ENCODE data around the gene TCP11. TPM values are rescaled to one million over a fixed set of nuclear protein-coding genes. Genes with fewer than 3 reads are reported as not detected.

Gene TCP11
- total and polyA plus RNA-seq, 4 donors: 0.16 to 1.7 (median 0.56) TPM

GRCh38 chr6:35178932-35179832 is 38.0 kb upstream of the TCP11 start:
- H3K4me3 ChIP-seq: no peak overlapping the region
- H3K27me3 ChIP-seq (ENCODE audit: control insufficient read depth in 3 of 3, insufficient read depth in 3 of 3, low read length in 2 of 3): no peaks in the 10 kb centered on the region
- H3K9ac ChIP-seq (ENCODE audit: insufficient read depth in 1 of 2, low read length in 2 of 2): no peak overlapping the region
- DNase-seq: peak in 1 of 3 donors; percentile 45
- H3K36me3 ChIP-seq (ENCODE audit: control insufficient read depth in 4 of 4, insufficient read depth in 4 of 4, low read length in 4 of 4): no peaks in the 10 kb centered on the region
- no peak for ATAC-seq (ENCODE audit: insufficient read depth, low FRiP score)
- TF ChIP-seq, protein P1, sequence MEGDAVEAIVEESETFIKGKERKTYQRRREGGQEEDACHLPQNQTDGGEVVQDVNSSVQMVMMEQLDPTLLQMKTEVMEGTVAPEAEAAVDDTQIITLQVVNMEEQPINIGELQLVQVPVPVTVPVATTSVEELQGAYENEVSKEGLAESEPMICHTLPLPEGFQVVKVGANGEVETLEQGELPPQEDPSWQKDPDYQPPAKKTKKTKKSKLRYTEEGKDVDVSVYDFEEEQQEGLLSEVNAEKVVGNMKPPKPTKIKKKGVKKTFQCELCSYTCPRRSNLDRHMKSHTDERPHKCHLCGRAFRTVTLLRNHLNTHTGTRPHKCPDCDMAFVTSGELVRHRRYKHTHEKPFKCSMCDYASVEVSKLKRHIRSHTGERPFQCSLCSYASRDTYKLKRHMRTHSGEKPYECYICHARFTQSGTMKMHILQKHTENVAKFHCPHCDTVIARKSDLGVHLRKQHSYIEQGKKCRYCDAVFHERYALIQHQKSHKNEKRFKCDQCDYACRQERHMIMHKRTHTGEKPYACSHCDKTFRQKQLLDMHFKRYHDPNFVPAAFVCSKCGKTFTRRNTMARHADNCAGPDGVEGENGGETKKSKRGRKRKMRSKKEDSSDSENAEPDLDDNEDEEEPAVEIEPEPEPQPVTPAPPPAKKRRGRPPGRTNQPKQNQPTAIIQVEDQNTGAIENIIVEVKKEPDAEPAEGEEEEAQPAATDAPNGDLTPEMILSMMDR (IDR thresholded peaks at IDR 0.05; ENCODE audit: control extremely low read depth, extremely low read depth): no peak
- WGBS, 2 donors: 75 to 88% methylated on average over 5 of the region's 5 CpGs
- peak overlapping the region in 1 of 2 donors; percentile 54 for H3K27ac ChIP-seq (ENCODE audit: low read depth in 1 of 2, low read length in 1 of 2)
- H3K9me3 ChIP-seq (ENCODE audit: control insufficient read depth in 4 of 4, insufficient read depth in 3 of 4, low read length in 3 of 4): no peaks in the 10 kb centered on the region
- H3K4me1 ChIP-seq (ENCODE audit: control insufficient read depth in 5 of 5, insufficient read depth in 5 of 5, low read length in 5 of 5): peaks cover 4 to 37% (median 8%) of the 10 kb centered on the region in 5 donors

DNA sequence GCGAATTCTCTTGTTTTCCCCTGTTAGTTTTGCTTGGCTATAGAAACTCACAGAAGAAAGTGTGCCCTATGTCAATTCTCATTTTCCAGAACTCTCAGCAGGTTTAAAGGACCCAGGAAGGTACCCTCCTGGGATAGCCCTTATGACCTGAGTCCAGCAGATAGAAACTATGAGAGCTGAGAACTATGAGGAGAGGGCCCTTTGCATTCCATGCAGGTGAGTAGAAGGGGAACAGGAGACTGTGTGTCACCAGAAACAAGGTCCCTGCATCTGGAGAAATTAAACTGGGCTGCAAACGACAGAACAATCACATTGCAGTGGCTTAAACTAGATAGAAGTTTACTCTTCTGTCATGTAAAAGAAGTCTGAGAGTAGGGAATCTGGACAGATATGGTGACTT is 36.9 kb upstream of the TCP11 start:
- ATAC-seq (ENCODE audit: insufficient read depth, low FRiP score) (peak; percentile 47), DNase-seq (no peak)
- TF ChIP-seq, protein P1 (IDR thresholded peaks at IDR 0.05; ENCODE audit: control extremely low read depth, extremely low read depth): no peak
- Histone ChIP-seq H3K4me1 (ENCODE audit: control insufficient read depth in 5 of 5, insufficient read depth in 5 of 5, low read length in 5 of 5) (peaks cover 4 to 37% (median 5%) of the 10 kb centered on the region in 5 donors), H3K27ac (ENCODE audit: low read depth in 1 of 2, low read length in 1 of 2) (peak overlapping the region in 1 of 2 donors; percentile 54), H3K27me3 (ENCODE audit: control insufficient read depth in 3 of 3, insufficient read depth in 3 of 3, low read length in 2 of 3) (no peaks in the 10 kb centered on the region), H3K4me3 (no peak overlapping the region), H3K9ac (ENCODE audit: insufficient read depth in 1 of 2, low read length in 2 of 2) (no peak overlapping the region), H3K9me3 (ENCODE audit: control insufficient read depth in 4 of 4, insufficient read depth in 3 of 4, low read length in 3 of 4) (no peaks in the 10 kb centered on the region), H3K36me3 (ENCODE audit: control insufficient read depth in 4 of 4, insufficient read depth in 4 of 4, low read length in 4 of 4) (no peaks in the 10 kb centered on the region)
- 78 to 80% methylated on average over 2 of the region's 2 CpGs for WGBS, 2 donors

GRCh38 chr6:35177596-35177995 is 36.5 kb upstream of the TCP11 start:
- H3K27me3 ChIP-seq (ENCODE audit: control insufficient read depth in 3 of 3, insufficient read depth in 3 of 3, low read length in 2 of 3): no peaks in the 10 kb centered on the region
- H3K27ac ChIP-seq (ENCODE audit: low read depth in 1 of 2, low read length in 1 of 2): no peak overlapping the region
- WGBS, 2 donors: 71 to 73% methylated on average over 2 of the region's 2 CpGs
- no peak for ATAC-seq (ENCODE audit: insufficient read depth, low FRiP score)
- H3K4me1 ChIP-seq (ENCODE audit: control insufficient read depth in 5 of 5, insufficient read depth in 5 of 5, low read length in 5 of 5): peaks cover 4 to 37% (median 5%) of the 10 kb centered on the region in 5 donors
- no peak overlapping the region for H3K4me3 ChIP-seq
- no peak overlapping the region for H3K9ac ChIP-seq (ENCODE audit: insufficient read depth in 1 of 2, low read length in 2 of 2)
- TF ChIP-seq, protein P1 (IDR thresholded peaks at IDR 0.05; ENCODE audit: control extremely low read depth, extremely low read depth): no peak
- no peaks in the 10 kb centered on the region for H3K9me3 ChIP-seq (ENCODE audit: control insufficient read depth in 4 of 4, insufficient read depth in 3 of 4, low read length in 3 of 4)
- DNase-seq: no peak
- no peaks in the 10 kb centered on the region for H3K36me3 ChIP-seq (ENCODE audit: control insufficient read depth in 4 of 4, insufficient read depth in 4 of 4, low read length in 4 of 4)
